Stimulated activated CD4-positive, alpha-beta T cell treated with anti-CD3 and anti-CD28 coated beads, TNF-alpha, amount 100 ng/mL, for 24 hours (primary cell): ENCODE results near the gene MED9.

Experiments
- DNase-seq, 3 experiments: peaks; one replicate each; pipeline ENCODE4 v3.0.0-alpha.2; 2020; ENCODE audit warnings: low read depth in 3 of 3

Gene MED9

DNA sequence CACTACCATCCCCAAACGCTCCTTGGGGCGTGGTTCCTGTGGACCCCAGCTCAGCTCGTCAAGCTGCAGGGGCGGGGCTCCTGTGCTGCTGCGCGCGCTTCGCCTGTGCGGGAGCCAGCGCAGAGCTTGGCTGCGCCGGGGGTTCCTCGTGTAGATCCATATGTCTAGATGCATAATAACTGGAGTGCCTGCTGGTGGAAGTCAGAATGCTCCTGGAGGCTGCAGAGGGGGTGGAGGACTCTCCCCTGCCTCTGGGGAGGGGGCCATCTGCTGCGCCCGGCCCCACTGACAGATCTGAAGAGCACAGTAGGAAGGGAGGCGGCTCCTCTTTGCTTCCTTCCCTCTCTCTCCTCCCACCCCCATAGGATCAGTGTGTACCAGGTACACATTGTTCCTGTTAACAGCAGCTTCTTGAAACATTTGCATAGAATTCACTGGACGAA, 14.8 kb downstream of the MED9 start:
- no peak for DNase-seq

GRCh38 chr17:17492085-17492484, 15.3 kb downstream of the MED9 start:
- DNase-seq = no peak

GRCh38 chr17:17492571-17492970, 15.8 kb downstream of the MED9 start:
- no peak for DNase-seq

- no peak for DNase-seq
These were observed 16.6 kb downstream of the MED9 start for GRCh38 chr17:17493249-17493985.

GRCh38 chr17:17493986-17494466, 17.2 kb downstream of the MED9 start:
- no peak for DNase-seq

GRCh38 chr17:17494499-17494869, 17.7 kb downstream of the MED9 start:
- DNase-seq = no peak

DNA sequence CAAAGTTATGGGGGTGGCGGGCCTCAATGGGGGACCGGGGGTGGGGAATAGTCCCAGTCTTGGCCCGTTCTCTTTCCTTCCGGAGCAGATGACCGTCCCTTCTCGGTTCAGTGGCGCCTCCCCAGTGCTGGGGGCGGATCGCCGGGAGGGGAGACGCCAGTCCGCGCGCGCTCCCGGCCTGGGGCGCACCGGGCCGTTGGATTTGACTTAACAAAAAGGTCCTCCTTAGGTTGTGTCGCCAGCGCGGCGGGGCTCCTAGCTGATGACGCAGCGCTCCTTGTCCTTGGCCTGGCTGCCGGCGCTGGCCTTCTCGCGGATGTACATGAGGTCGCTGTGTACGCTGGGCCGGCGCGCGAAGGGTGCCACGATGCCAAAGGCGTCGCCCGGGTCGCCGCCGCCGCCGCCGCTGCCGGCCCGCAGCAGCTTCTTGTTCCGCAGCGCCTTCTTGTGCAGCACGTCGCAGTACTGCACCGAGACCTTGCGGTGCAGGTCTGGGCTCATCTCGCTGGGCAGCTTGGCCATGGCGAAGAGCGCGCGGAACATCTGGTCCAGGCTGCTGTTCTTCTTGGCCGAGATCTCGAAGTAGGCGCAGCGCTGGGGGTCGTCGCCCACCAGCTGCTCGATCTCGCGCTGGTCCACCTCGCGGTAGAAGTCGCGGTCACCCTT, 18.2 kb downstream of the MED9 start:
- no peak for DNase-seq

GRCh38 chr17:17495536-17496188, 18.9 kb downstream of the MED9 start:
- DNase-seq = no peak

- DNase-seq = peak; percentile 53 to 78 (median 67)
These were observed 19.6 kb downstream of the MED9 start, which contains the start of gene RASD1 for GRCh38 chr17:17496189-17497064. Gene RASD1 (minus strand): TSS chr17:17496395. CDS start chr17:17496181, 214 bp downstream.

DNA sequence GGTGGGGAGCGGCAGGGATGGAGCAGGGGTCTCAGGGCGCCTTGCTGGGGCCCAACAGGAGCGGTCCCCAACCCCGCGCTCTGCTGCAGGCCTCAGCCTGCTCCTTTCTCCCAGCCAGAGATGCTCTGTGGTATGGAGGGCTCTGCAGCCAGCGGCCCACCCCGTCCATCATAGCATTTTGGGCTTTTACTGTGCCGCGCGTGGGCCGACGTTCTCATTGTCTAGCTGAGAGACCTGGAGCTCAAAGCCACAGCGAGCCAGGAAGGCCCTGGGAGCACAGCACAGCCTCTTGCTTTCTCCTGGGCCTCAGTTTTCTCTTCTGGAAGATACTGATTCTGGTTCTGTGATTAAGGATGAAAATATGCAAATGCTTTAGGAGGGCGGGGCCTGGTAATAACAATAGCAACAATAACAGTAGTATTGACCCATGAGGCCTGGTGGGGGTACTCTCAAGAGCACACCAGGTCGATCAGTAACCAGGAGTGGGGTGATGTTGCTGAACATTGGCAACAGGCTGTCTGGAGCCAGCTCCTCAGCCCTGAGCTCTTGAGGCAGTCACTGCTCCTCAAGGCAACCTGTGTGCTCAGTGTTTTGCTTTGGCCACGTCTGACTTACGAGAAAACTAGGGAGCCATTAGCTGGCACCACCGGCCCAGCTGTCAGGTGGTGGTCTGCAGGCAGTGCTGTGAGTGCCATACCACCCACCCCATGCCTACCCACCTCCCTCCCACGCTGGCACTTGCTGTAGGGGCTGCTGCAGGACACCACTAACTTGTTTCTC, 20.5 kb downstream of the MED9 start:
- no peak for DNase-seq

DNA sequence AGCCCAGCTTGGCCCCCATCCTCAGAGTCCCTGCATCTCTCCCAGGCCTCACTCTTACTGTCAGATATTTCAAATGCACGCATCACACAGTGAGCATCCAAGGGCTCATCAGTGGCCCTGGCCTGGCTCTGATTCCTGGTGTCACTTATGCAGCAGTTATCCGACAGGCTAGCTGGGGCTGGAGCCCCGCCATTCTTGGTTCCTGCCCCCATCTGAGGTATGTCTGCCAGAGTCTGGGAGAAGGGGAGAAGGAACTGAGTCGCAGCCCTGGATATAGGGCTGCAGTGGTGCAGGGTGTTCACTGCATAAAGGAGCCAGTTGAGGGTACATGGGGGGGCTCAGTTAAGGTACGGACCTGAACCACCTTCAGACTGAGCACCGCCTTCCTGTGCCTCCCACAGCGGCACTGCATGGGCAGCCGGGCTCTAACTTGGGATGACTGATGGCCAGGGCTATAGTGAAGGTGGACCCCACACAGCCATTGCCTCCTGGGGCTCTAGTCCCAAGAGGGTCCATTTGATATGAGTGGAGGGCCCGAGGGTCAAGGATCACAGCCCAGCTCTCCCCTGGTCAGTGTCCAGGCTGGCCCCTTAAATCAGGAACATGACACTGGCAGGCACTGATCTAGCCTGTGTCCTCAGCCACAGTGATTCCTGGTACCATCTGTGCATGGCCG, 21.2 kb downstream of the MED9 start:
- no peak for DNase-seq

DNA sequence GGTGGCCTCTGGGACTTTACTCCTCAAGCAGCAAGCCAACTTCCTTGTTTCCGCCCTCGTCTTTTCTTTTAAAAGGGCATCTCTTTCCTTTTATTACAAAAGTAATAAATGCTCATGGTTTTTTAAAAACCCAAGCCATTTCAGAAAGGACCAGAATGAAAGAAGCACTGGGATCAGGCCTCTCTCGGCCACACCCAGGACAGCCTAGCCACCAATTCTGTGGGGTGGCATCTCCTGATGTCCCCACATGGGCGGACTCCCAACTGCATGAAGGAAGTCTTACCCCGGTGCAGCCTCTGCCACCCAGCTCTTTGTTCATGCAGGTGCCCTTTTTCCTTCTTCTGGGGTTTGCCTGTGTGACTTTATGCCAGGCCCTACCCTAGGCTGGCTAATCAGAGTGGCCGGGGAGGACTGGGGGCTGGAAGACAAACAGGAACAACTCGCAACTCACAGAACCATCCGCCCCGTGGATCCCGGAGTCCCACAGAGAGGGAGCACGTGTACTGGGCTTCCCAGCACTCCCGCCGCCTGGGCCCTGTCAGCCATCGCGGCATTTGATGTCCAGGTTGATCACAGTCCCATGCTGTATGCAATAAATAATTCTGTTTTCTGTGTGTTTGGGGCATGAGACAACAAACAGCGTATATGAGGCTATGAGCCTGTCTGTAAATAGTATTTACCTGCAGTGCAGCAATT, 22.0 kb downstream of the MED9 start:
- DNase-seq = no peak

DNA sequence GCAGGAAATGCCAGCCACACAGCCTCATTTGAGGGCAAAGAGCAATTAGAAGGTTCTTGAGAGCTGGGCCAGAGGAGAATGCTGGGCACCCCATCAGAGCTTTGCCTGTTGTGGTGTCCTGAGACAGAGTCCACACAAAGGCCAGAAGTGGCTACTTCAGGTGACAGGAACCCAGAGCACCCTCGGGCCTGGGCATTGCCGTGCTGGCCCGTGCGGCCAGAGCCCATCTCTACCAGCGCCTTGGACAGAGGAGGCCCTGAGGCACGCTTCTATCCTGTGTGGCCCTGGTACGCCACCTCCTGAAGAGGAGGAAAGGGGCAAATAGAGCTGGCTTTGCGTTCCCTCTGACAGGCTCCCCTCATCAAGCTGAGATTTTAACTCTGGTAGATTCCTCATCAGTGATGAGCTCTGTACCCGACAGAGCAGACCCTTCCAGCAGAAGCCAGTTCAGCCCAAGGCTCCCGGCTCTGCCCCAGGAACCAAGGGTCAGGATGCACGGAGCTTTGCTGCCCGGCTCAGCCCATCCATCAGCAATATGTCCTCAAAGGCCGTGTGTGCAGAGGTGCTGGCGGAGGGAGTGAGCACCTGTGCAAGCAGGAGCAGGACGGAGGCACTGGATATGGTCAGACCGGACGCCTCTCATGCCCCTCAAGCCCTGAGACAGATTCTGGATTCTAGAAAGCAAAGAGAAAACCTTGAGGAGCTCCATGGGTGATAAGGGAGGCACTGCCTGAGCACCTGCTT, 22.8 kb downstream of the MED9 start:
- DNase-seq = no peak

DNA sequence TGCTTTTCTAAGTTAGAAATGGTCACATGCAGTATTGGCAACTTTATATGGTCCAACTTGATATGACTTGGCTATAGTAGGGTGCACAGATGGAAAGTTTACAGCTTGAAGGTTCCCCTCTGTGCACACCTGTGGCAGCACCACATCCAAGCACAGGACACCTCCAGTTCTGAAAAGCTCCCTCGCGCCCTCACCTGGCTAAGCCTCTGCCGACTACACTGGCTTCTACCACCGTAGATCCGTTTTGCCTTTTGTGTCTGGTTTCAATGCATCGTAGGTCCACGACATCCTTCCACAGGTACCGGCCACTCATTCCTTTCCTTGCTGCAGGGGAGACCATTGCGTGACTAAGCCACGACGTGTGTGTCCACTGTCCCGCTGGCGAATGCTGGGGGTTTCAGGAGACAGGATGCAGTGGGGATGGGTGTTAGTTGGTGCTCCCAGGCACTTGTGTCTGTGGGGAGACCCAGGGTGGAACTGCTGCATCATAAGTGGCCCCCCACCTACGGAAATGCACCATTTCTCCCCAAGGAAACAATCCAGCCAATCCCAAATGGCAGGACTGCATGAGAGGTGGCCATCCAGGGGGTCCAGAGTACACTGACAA, 24.3 kb downstream of the MED9 start:
- DNase-seq = no peak

DNA sequence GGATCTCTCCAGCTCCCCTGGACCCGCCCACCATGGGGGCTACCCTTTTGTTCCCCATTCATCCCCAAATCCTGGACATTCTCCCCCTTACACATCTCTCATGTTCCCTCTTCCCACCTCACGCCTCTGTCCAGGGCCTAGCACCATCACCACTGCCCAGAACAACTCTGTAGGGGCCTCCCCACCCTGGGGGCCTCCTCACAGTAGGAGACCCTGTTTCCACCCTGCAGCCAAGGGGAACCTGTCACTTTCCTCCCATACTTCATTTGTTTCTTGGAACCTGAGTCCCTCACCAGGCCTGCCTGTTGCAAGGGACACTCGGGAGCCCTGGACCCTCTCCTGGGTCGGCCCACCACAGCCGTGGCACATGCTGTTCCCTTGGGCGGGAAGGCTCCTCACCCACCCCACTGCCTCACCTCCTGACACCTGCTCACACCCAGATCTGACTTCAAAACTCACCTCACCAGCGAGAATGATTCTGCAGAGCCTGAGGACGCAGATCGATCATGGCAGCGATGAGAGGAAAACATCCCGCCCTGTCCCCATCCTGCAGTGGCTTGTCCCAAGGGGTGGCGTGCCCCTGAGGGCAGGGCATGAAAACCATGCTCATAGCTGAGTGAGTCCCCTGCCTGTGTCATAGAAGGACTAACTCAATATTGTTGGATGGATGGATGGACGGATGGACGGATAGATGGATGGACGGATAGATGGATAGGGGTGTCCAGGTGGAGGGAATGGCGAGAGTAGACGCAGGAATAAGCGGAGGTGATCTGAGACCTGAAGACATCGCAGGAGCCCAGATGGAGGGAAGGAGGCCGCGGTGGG, 26.2 kb downstream of the MED9 start:
- DNase-seq = no peak

DNA sequence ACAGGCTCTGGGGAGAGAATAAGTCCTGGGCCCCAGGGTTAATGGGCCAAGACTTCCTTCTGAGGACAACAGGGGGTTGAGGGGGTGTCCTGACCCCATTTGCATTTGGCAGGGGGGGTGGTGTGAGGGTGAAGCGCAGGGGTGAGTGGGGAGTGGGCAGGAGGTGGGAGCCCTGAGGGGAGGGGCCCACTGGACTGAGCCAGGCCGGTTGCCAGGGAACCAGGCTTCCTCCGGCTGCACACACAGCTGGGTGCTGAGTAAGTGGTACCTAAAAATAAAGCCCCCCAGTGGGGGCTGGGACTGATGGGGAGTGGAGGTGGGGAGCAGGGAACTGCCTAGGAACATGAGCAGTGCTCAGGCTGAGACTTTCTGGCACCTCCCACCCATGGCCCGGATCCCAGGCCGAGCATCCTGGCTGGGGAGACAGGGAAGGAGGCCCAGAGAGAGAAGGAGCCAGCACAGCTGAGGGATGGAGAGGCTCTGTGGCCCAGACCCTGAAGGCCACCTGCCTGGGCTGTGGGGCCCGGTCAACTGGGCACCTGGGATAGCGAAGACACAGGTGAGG, 26.8 kb downstream of the MED9 start:
- DNase-seq = no peak
